Measurements from ENCODE around the gene RHOBTB1.
"Not testable (repeated sequence)": the region's sequence is repeated elsewhere in the genome, so short reads cannot be mapped to it uniquely, and the experiment has no call there.

RHOBTB1 gene

GRCh38 chr10:60944058-60944909 is at the start of gene RHOBTB1:
Gene RHOBTB1, minus strand, starts transcription at chr10:60944185. Its CDS starts 32,643 bp downstream, at chr10:60911542.
- DNase-seq (ENCODE audit: low read depth in 3 of 3): no peak

GRCh38 chr10:60992636-60993035 is 48.7 kb upstream of the RHOBTB1 start:
- DNase-seq (ENCODE audit: low read depth in 3 of 3): no peak

- DNase-seq (ENCODE audit: low read depth in 3 of 3): no peak
These were observed 46.7 kb upstream of the RHOBTB1 start for GRCh38 chr10:60990663-60991062.

GRCh38 chr10:60989400-60989876 is 45.5 kb upstream of the RHOBTB1 start:
- no peak for DNase-seq (ENCODE audit: low read depth in 3 of 3)

- no peak for DNase-seq (ENCODE audit: low read depth in 3 of 3)
These were observed 42.8 kb upstream of the RHOBTB1 start for GRCh38 chr10:60986791-60987190.

- DNase-seq (ENCODE audit: low read depth in 3 of 3): no peak
These were observed 42.0 kb upstream of the RHOBTB1 start for GRCh38 chr10:60985951-60986350.

GRCh38 chr10:60980997-60981396 is 37.0 kb upstream of the RHOBTB1 start:
- DNase-seq (ENCODE audit: low read depth in 3 of 3): no peak

- DNase-seq (ENCODE audit: low read depth in 3 of 3): no peak
These were observed 35.7 kb upstream of the RHOBTB1 start for GRCh38 chr10:60979667-60980104.

- DNase-seq (ENCODE audit: low read depth in 3 of 3): no peak
These were observed 34.5 kb upstream of the RHOBTB1 start for GRCh38 chr10:60978287-60979115.

GRCh38 chr10:60977161-60978122 is 33.5 kb upstream of the RHOBTB1 start:
- no peak for DNase-seq (ENCODE audit: low read depth in 3 of 3)

GRCh38 chr10:60976687-60977086 is 32.7 kb upstream of the RHOBTB1 start:
- no peak for DNase-seq (ENCODE audit: low read depth in 3 of 3)

- DNase-seq (ENCODE audit: low read depth in 3 of 3): no peak
These were observed 31.7 kb upstream of the RHOBTB1 start for GRCh38 chr10:60975716-60976115.

- no peak for DNase-seq (ENCODE audit: low read depth in 3 of 3)
These were observed 30.6 kb upstream of the RHOBTB1 start for GRCh38 chr10:60974463-60975149.

- DNase-seq (ENCODE audit: low read depth in 3 of 3): no peak
These were observed 29.1 kb upstream of the RHOBTB1 start for GRCh38 chr10:60973086-60973485.

GRCh38 chr10:60972181-60972580 is 28.2 kb upstream of the RHOBTB1 start:
- not testable (repeated sequence) for DNase-seq (ENCODE audit: low read depth in 3 of 3)

- no peak for DNase-seq (ENCODE audit: low read depth in 3 of 3)
These were observed 26.5 kb upstream of the RHOBTB1 start for GRCh38 chr10:60970526-60970925.

GRCh38 chr10:60968504-60968903 is 24.5 kb upstream of the RHOBTB1 start:
- DNase-seq (ENCODE audit: low read depth in 3 of 3): no peak

- DNase-seq (ENCODE audit: low read depth in 3 of 3): no peak
These were observed 24.0 kb upstream of the RHOBTB1 start for GRCh38 chr10:60967854-60968484.

GRCh38 chr10:60967260-60967659 is 23.3 kb upstream of the RHOBTB1 start:
- no peak for DNase-seq (ENCODE audit: low read depth in 3 of 3)

- DNase-seq (ENCODE audit: low read depth in 3 of 3): no peak
These were observed 21.7 kb upstream of the RHOBTB1 start for GRCh38 chr10:60965696-60966095.

Data from stimulated activated CD4-positive, alpha-beta T cell treated with anti-CD3 and anti-CD28 coated beads, TNF-alpha, amount 100 ng/mL, for 4 hours (primary cell).